ENCODE results near the gene PPIH.
"Not testable (repeated sequence)": the region's sequence is repeated elsewhere in the genome, so short reads cannot be mapped to it uniquely, and the experiment has no call there.

PPIH gene

DNA sequence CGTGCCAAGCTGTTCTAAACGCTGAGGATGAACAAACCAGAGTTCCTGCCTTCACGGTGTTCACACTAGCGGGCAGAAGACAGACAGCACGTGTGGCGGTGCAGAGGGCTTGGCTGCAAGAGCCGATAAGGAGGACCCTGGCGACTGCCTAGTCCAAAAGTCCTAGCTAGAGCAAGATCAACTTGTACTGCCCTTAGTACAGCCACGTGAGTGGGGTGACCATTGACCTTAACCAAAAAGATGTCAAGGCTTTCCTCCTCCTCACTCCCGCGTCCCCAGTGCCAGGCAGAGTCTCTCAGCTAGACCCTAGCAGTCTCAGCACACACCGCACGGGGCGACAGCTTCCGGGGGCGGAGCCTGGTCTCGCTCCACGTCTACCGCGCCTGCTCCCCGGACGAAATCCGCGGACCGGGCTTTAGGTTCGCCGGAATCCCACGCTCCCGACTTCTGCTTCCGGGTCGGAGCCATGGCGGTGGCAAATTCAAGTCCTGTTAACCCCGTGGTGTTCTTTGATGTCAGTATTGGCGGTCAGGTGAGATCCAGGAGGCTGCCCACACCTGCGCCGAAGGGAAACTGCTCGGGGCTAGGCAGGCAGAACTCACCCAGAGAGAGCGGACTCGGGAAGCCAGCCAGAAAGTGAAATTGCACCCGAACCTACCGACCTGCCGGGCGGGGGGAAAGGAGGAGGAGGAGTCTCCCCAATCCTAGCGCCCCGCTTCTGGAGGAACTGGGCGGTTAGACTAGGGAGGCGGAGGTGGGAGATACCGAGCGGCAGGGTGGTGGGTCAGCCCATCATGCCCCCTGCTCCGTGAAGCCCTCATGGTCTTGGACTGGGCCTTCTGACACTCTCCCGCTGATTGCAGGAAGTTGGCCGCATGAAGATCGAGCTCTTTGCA is at the start of gene PPIH:
PPIH (plus strand) TSS at position 443 of the 896 bp plus-strand sequence; CDS start at position 467, 24 bp downstream.
- Histone ChIP-seq H3K27me3 (ENCODE audit: insufficient read depth, low read length) (no peaks in the 10 kb centered on the region), H3K4me3 (ENCODE audit: low read length) (peak within 1 kb of the TSS; percentile 67), H3K36me3 (ENCODE audit: insufficient read depth, low read length) (peaks cover 28% of the 10 kb centered on the region), H3K4me1 (ENCODE audit: insufficient read depth, low read length) (peaks cover 12% of the 10 kb centered on the region), H2AFZ (ENCODE audit: low read depth, low read length) (peak within 1 kb of the TSS; percentile 50), H3K9me3 (ENCODE audit: low read length) (no peaks in the 10 kb centered on the region)

DNA sequence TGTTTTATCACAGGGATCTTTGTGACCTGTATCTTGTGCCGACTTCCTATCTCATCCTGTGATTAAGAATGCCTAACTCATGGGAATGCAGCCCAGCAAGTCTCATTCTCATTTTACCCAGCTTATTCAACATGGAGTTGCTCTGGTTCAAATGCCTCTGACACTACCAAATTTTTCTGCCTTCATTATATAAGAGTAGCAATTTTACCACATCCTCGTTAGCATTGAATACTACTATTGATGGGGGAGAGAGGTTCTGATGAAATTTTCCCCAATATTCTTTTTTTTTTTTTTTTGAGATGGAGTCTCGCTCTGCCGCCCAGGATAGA is 44.5 kb upstream of the PPIH start:
- Histone ChIP-seq H3K4me3 (ENCODE audit: low read length) (no peak overlapping the region), H3K27me3 (ENCODE audit: insufficient read depth, low read length) (no peaks in the 10 kb centered on the region), H3K9me3 (ENCODE audit: low read length) (no peaks in the 10 kb centered on the region), H3K4me1 (ENCODE audit: insufficient read depth, low read length) (no peaks in the 10 kb centered on the region), H2AFZ (ENCODE audit: low read depth, low read length) (no peak overlapping the region), H3K36me3 (ENCODE audit: insufficient read depth, low read length) (no peaks in the 10 kb centered on the region)

DNA sequence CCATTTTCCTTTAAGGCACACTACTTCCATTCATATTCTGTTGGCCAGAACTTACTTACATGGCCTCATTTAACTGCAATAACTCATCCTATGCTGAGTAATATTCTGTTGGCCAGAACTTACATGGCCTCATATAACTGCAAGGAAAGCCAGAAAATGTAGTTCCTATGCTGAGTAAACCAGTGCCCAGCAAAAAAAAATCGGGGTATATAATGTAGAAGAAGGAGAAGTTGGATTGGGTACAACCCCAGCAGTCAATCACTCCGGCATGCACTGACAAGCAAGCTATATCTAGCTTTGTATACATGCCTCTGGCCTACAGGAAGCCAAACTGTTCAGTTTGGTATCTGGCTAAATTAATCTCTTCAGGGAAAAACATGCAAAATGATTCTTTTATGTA is 39.4 kb upstream of the PPIH start:
- no peak overlapping the region for H2AFZ ChIP-seq (ENCODE audit: low read depth, low read length)
- no peaks in the 10 kb centered on the region for H3K4me1 ChIP-seq (ENCODE audit: insufficient read depth, low read length)
- no peaks in the 10 kb centered on the region for H3K36me3 ChIP-seq (ENCODE audit: insufficient read depth, low read length)
- no peak overlapping the region for H3K4me3 ChIP-seq (ENCODE audit: low read length)
- no peaks in the 10 kb centered on the region for H3K9me3 ChIP-seq (ENCODE audit: low read length)
- no peaks in the 10 kb centered on the region for H3K27me3 ChIP-seq (ENCODE audit: insufficient read depth, low read length)

DNA sequence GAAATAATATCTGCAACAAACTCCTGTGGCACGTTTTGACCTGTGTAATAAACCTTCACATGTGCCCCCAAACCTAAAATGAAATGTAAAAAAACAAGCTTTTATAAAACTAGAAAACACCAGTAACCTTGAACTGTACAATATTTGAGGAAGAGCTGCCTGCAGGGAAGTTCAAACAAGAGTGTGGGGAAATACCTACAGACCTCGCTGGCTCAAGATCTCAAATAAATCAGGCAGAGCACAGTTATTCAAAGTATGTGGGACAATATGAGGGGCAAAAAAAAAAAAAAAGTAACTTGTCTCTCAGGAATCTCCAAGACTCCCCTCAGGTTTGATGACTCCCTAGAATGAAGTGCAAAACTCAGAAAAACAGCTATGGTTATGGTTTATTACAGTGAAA is 37.9 kb upstream of the PPIH start:
- Histone ChIP-seq H3K36me3 (ENCODE audit: insufficient read depth, low read length) (no peaks in the 10 kb centered on the region), H2AFZ (ENCODE audit: low read depth, low read length) (no peak overlapping the region), H3K27me3 (ENCODE audit: insufficient read depth, low read length) (no peaks in the 10 kb centered on the region), H3K9me3 (ENCODE audit: low read length) (no peaks in the 10 kb centered on the region), H3K4me3 (ENCODE audit: low read length) (no peak overlapping the region), H3K4me1 (ENCODE audit: insufficient read depth, low read length) (no peaks in the 10 kb centered on the region)

DNA sequence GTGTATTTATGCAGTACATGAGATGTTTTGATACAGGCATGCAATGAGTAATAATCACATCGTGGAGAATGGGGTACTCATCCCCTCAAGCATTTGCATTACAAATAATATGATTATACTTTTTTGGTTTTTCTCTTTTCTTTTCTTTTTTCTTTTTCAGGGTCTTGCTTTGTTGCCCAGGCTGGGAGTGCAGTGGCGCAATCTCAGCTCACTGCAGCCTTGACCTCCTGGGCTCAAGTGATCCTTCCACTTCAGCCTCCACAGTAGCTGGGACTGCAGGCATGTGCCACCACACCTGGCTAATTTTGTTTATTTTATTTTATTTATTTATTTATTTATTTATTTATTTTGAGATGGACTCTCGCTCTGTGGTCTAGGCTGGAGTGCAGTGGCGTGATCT is 37.0 kb upstream of the PPIH start:
- not testable (repeated sequence) for H3K27me3 ChIP-seq (ENCODE audit: insufficient read depth, low read length); H3K9me3 ChIP-seq (ENCODE audit: low read length); H2AFZ ChIP-seq (ENCODE audit: low read depth, low read length); H3K36me3 ChIP-seq (ENCODE audit: insufficient read depth, low read length); H3K4me3 ChIP-seq (ENCODE audit: low read length); H3K4me1 ChIP-seq (ENCODE audit: insufficient read depth, low read length)

DNA sequence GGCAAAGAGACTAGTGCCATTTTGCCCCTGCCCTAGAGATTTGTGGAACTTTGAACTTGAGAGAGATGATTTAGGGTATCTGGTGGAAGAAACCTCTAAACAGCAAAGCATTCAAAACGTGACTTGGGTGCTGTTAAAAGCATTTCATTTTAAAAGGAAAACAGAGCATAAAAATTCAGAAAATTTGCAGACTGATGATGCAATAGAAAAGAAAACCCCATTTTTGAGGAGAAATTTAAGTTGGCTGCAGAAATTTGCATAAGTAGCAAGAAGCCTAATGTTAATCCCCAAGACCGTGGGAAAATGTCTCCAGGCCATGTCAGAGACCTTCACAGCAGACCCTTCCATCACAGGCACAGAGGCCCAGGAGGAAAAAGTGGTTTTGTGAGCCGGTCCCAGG is 31.0 kb upstream of the PPIH start:
- not testable (repeated sequence) for H3K4me3 ChIP-seq (ENCODE audit: low read length); H3K4me1 ChIP-seq (ENCODE audit: insufficient read depth, low read length); H3K27me3 ChIP-seq (ENCODE audit: insufficient read depth, low read length); H2AFZ ChIP-seq (ENCODE audit: low read depth, low read length); H3K36me3 ChIP-seq (ENCODE audit: insufficient read depth, low read length); H3K9me3 ChIP-seq (ENCODE audit: low read length)

DNA sequence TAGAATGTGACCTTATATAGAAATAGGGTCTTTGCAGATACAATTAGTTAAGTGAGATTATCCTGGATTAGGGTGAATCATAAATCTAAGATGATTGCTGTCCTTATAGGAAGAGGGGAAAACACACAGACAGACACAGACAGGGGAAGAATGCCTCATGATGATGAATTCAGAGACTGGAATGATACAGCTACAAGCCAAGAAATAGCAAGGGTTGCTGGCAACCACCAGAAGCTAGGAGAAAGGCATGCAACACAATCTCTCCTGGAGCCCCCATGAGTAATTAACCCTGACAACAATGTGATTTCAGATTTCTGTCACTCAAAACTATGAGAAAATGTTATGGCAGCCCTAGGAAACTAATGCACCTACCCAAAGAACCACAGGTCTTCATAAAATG is 19.1 kb upstream of the PPIH start:
- Histone ChIP-seq H2AFZ (ENCODE audit: low read depth, low read length) (no peak overlapping the region), H3K27me3 (ENCODE audit: insufficient read depth, low read length) (no peaks in the 10 kb centered on the region), H3K4me3 (ENCODE audit: low read length) (no peak overlapping the region), H3K9me3 (ENCODE audit: low read length) (no peaks in the 10 kb centered on the region), H3K4me1 (ENCODE audit: insufficient read depth, low read length) (no peaks in the 10 kb centered on the region), H3K36me3 (ENCODE audit: insufficient read depth, low read length) (no peaks in the 10 kb centered on the region)

DNA sequence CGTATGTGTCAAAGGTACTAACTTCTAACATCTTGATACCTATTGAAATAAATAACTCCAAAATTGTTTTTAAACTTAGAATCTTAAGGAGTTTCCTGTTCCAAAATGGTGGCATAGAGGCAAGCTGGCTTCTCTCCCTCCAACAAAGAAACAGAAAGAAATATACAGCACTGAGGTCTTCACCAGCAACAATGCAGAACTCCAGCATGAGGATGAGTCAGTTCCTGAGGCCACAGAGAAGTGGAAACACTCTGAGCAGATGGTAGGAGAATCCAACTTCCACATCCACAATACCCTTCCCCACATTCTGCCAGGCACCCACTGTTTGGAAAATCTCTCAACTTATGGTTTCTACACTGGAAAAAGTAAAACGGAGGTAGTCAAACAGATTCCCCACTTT is 12.2 kb upstream of the PPIH start:
- Histone ChIP-seq H3K9me3 (ENCODE audit: low read length) (no peaks in the 10 kb centered on the region), H3K4me3 (ENCODE audit: low read length) (no peak overlapping the region), H3K36me3 (ENCODE audit: insufficient read depth, low read length) (no peaks in the 10 kb centered on the region), H3K27me3 (ENCODE audit: insufficient read depth, low read length) (no peaks in the 10 kb centered on the region), H3K4me1 (ENCODE audit: insufficient read depth, low read length) (no peaks in the 10 kb centered on the region), H2AFZ (ENCODE audit: low read depth, low read length) (no peak overlapping the region)

DNA sequence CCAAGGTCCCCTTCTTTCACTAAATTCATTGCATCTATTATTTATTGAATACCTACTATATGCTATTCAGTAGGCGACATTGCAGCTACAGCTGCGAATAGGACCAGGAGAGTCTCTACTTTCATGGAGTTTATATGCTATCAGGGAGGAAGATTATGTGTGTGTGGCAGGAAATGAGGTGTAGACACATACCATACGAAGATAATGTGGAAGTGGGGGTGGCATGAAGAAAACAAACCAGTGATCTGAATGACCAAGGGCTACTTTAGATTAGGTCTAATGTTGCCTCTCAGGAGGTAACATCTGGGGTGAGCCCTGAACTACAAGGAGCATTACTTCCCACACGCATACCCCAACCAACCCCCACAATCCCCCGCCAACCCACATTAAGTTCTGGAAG is 1.0 kb upstream of the PPIH start:
- Histone ChIP-seq H2AFZ (ENCODE audit: low read depth, low read length) (peak overlapping the region; percentile 50), H3K4me1 (ENCODE audit: insufficient read depth, low read length) (peaks cover 12% of the 10 kb centered on the region), H3K4me3 (ENCODE audit: low read length) (peak overlapping the region; percentile 67), H3K9me3 (ENCODE audit: low read length) (no peaks in the 10 kb centered on the region), H3K36me3 (ENCODE audit: insufficient read depth, low read length) (peaks cover 22% of the 10 kb centered on the region), H3K27me3 (ENCODE audit: insufficient read depth, low read length) (no peaks in the 10 kb centered on the region)

DNA sequence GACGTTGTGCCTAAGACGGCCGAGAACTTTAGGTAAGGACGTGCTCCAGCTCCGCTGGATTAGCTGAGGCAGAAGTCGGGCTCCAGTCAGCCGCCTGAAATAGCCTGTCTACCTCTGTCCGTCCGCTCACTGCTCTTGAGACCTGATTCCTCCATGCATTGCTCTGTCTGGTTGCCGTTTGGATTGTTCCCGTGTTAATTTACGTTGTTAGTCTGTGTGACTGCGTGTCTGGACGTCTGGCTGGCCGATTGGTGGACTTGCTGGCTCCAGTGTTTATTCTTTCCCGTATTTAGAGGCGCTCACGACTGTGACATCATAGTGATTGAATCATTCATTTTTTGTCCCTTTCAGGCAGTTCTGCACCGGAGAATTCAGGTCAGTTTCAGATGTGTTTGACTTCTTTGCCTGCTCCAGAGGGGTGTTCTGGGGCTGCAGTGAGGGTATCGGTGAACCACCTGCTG is 684 bp downstream of the PPIH start:
- no peaks in the 10 kb centered on the region for H3K27me3 ChIP-seq (ENCODE audit: insufficient read depth, low read length)
- peak overlapping the region; percentile 67 for H3K4me3 ChIP-seq (ENCODE audit: low read length)

DNA sequence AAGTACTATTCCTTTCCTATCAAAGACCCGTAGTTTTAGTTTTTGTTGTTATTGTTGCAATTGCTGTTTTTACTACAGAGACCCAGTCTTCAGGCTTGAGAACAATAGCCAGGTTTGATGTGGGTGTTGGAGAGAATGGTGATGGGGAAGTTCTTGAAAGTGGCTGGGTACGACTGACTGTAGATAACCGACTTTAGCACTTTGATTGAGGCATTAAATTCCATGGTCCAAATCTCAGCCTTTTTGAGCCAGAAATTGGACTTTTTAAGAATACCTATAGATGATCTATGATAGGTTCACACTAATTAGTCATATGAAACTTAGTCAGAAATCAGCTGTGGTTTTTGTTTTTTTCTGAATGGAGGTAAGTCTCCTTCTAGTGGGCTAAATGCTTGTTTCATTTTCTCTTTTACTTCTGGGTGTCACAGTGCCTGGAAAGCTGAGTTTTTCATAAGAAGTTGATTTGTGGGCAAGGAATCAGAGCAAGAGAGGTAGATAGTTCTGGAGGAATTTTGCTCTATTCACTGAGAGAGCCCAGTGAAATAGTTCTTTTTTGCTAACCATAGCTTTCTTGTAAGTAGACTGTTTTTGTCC is 2.8 kb downstream of the PPIH start:
- no peak overlapping the region for H3K4me3 ChIP-seq (ENCODE audit: low read length)
- peaks cover 46% of the 10 kb centered on the region for H3K36me3 ChIP-seq (ENCODE audit: insufficient read depth, low read length)

More for the DNA sequence above, 684 bp downstream of the PPIH start:
- Histone ChIP-seq H2AFZ (ENCODE audit: low read depth, low read length) (peak overlapping the region; percentile 50), H3K9me3 (ENCODE audit: low read length) (no peaks in the 10 kb centered on the region), H3K4me1 (ENCODE audit: insufficient read depth, low read length) (peaks cover 12% of the 10 kb centered on the region), H3K36me3 (ENCODE audit: insufficient read depth, low read length) (peaks cover 28% of the 10 kb centered on the region)

DNA sequence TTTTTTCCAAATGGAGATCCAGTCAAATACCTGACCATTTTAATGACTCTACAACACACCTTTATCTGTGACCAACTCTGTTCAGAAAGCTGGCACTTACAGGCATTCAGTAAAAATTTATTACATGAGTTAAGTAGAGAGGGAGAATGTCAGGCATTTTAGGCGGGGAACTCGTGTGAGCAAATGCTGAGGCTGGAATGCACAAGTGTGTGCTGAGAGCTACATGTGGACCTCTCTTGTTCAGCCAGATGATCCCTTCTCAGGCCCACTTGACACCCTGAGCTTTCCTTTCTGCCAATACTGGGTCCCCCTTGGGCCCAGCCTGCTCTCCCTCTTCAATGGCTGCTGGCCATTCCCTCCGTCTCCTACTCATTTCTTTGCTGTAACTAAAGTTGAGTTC is 11.7 kb downstream of the PPIH start:
- Histone ChIP-seq H3K36me3 (ENCODE audit: insufficient read depth, low read length) (peaks cover 57% of the 10 kb centered on the region), H3K4me3 (ENCODE audit: low read length) (no peak overlapping the region), H2AFZ (ENCODE audit: low read depth, low read length) (no peak overlapping the region)

More for the DNA sequence above, 2.8 kb downstream of the PPIH start:
- Histone ChIP-seq H3K4me1 (ENCODE audit: insufficient read depth, low read length) (peaks cover 12% of the 10 kb centered on the region), H2AFZ (ENCODE audit: low read depth, low read length) (no peak overlapping the region), H3K27me3 (ENCODE audit: insufficient read depth, low read length) (no peaks in the 10 kb centered on the region), H3K9me3 (ENCODE audit: low read length) (no peaks in the 10 kb centered on the region)

DNA sequence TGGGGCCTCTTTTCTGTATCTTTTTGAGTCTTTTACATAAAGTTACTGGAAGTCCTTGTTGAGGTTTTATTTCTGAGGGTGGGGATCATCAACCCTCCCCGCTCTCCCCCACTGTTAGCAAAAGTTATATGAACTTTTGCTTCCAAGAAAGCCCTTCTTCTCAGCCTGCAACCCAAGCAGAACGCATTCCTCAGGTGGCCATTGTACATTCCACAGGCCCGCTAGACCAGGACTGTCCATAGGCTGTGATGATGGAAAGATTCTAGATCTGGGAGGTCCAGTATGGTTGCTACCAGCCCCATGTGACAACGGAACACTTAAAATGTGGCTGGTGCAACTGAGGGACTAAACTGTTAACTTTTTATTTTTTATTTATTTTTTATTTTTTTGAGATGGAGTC is 12.2 kb downstream of the PPIH start:
- Histone ChIP-seq H2AFZ (ENCODE audit: low read depth, low read length) (no peak overlapping the region), H3K9me3 (ENCODE audit: low read length) (no peaks in the 10 kb centered on the region), H3K27me3 (ENCODE audit: insufficient read depth, low read length) (no peaks in the 10 kb centered on the region), H3K36me3 (ENCODE audit: insufficient read depth, low read length) (peaks cover 57% of the 10 kb centered on the region), H3K4me1 (ENCODE audit: insufficient read depth, low read length) (no peaks in the 10 kb centered on the region), H3K4me3 (ENCODE audit: low read length) (no peak overlapping the region)

More for the DNA sequence above, 11.7 kb downstream of the PPIH start:
- Histone ChIP-seq H3K27me3 (ENCODE audit: insufficient read depth, low read length) (no peaks in the 10 kb centered on the region), H3K9me3 (ENCODE audit: low read length) (no peaks in the 10 kb centered on the region), H3K4me1 (ENCODE audit: insufficient read depth, low read length) (no peaks in the 10 kb centered on the region)
